H1 (cell line): Measurements from ENCODE around the gene HRH2. TPM values are rescaled to one million over a fixed set of nuclear protein-coding genes. Genes with fewer than 3 reads are reported as not detected.
"Not testable (repeated sequence)": the region's sequence is repeated elsewhere in the genome, so short reads cannot be mapped to it uniquely, and the experiment has no call there.

ENCODE experiments used
- CTCF ChIA-PET: fragments of 300-600 bp; sonication (Branson Sonifier 250); formaldehyde crosslinking; loops from one replicate; lab custom pipeline; 2021; ENCODE audit not compliant: partially characterized antibody; lab: Charles Lee
- POLR2A ChIA-PET: fragments of 300-600 bp; sonication (Branson Sonifier 250); formaldehyde crosslinking; loops from one replicate; lab custom pipeline; 2021; ENCODE audit warnings: inconsistent platforms; ENCODE audit not compliant: partially characterized antibody; lab: Charles Lee
- DNase-seq, 2 experiments: peaks; one replicate each; pipeline versions ENCODE4 v3.0.0 to v3.0.0-alpha.2; 2010 to 2022; ENCODE audit warnings: low spot score in 2 of 2, low read depth in 1 of 2, mixed read lengths in 1 of 2
- FAIRE-seq: peaks from 2 replicates; lab custom pipeline; 2011; peaks lifted over from hg19 to GRCh38; lab: Jason Lieb, UNC
- H2AFZ ChIP-seq: 2 replicates; pipeline ENCODE4 v1.8.1; 2012; ENCODE audit warnings: low read length, inconsistent platforms
- H2AK5ac ChIP-seq: 2 replicates; pipeline ENCODE4 v1.6.1; 2013; ENCODE audit warnings: low read depth, low read length
- H2BK120ac ChIP-seq: replicated peaks from 2 replicates; pipeline ENCODE3; 2013; ENCODE audit warnings: low read depth, low read length, inconsistent platforms
- H2BK12ac ChIP-seq: 2 replicates; pipeline ENCODE4 v1.6.1; 2013; ENCODE audit warnings: low read depth, low read length
- H2BK15ac ChIP-seq: 2 replicates; pipeline ENCODE4 v1.6.1; 2013; ENCODE audit warnings: low read length
- H2BK20ac ChIP-seq: 2 replicates; pipeline ENCODE4 v1.6.1; 2013; ENCODE audit warnings: low read length
- H2BK5ac ChIP-seq: 2 replicates; pipeline ENCODE4 v1.6.1; 2013; ENCODE audit warnings: low read depth, low read length
- H3K14ac ChIP-seq: 2 replicates; pipeline ENCODE4 v1.6.1; 2013; ENCODE audit warnings: inconsistent platforms; ENCODE audit not compliant: insufficient read length
- H3K18ac ChIP-seq: 2 replicates; pipeline ENCODE4 v1.6.1; 2013; ENCODE audit warnings: low read length; ENCODE audit errors: extremely low read depth
- H3K23ac ChIP-seq: 2 replicates; pipeline ENCODE4 v1.6.1; 2013; ENCODE audit warnings: inconsistent platforms; ENCODE audit not compliant: insufficient read length
- H3K23me2 ChIP-seq: 2 replicates; pipeline ENCODE4 v1.6.1; 2013; ENCODE audit warnings: low read depth, low read length
- H3K27ac ChIP-seq: 2 replicates; pipeline ENCODE4 v1.6.1; 2011; ENCODE audit warnings: low read depth, low read length, inconsistent platforms
- H3K27me3 ChIP-seq, 4 experiments: replicated peaks in 1 of 4; 1 replicate in 1 of 4; 2 replicates in 3 of 4; pipeline versions ENCODE4 v1.6.1 to v1.8.1; 2011 to 2013; ENCODE audit warnings: low read length in 3 of 4, mild to moderate bottlenecking in 3 of 4, inconsistent platforms in 2 of 4, mixed read lengths in 2 of 4, moderate library complexity in 1 of 4; ENCODE audit not compliant: control insufficient read depth in 3 of 4, insufficient read depth in 3 of 4; ENCODE audit errors: extremely low read depth in 1 of 4
- H3K36me3 ChIP-seq, 4 experiments: 2 replicates each; pipeline versions ENCODE4 v1.6.1 to v1.8.1; 2011 to 2013; ENCODE audit warnings: mild to moderate bottlenecking in 4 of 4, low read length in 3 of 4, moderate library complexity in 2 of 4, control low read depth in 1 of 4, inconsistent platforms in 1 of 4; ENCODE audit not compliant: insufficient read depth in 4 of 4, control insufficient read depth in 2 of 4
- H3K4ac ChIP-seq: replicated peaks from 2 replicates; pipeline ENCODE3; 2013; ENCODE audit warnings: low read length, low read depth, mixed read lengths, inconsistent platforms; ENCODE audit not compliant: insufficient read length
- H3K4me1 ChIP-seq, 4 experiments: replicated peaks in 1 of 4; 1 replicate in 1 of 4; 2 replicates in 3 of 4; pipeline versions ENCODE4 v1.6.1 to v1.8.1; 2011 to 2013; ENCODE audit warnings: low read length in 3 of 4, inconsistent platforms in 2 of 4, mixed read lengths in 1 of 4; ENCODE audit not compliant: insufficient read depth in 4 of 4, control insufficient read depth in 3 of 4
- H3K4me2 ChIP-seq, 2 experiments: 2 replicates each; pipeline versions ENCODE4 v1.6.1 to v1.8.1; 2011 to 2013; ENCODE audit warnings: low read depth in 2 of 2, low read length in 2 of 2, control low read depth in 1 of 2, inconsistent platforms in 1 of 2, mild to moderate bottlenecking in 1 of 2; ENCODE audit not compliant: insufficient read depth in 1 of 2
- H3K4me3 ChIP-seq, 4 experiments: fragments of 200-600, 300-600 bp in 1 of 4; sonication (generic), shearing (Covaris generic), sonication (Bioruptor Twin) in 1 of 4; 2 replicates each; pipeline versions ENCODE4 v1.5.1 to v1.8.1; 2011 to 2016; ENCODE audit warnings: low read length in 4 of 4, low read depth in 3 of 4, control low read depth in 2 of 4, inconsistent platforms in 2 of 4, mild to moderate bottlenecking in 2 of 4, mixed read lengths in 1 of 4, moderate library complexity in 1 of 4; ENCODE audit not compliant: insufficient read depth in 2 of 4; ENCODE audit errors: extremely low read depth in 1 of 4
- H3K56ac ChIP-seq: replicated peaks from 2 replicates; pipeline ENCODE3; 2013; ENCODE audit warnings: low read depth, mild to moderate bottlenecking, mixed read lengths, low read length, inconsistent platforms; ENCODE audit not compliant: insufficient read length
- H3K79me1 ChIP-seq: 2 replicates; pipeline ENCODE4 v1.6.1; 2013; ENCODE audit warnings: low read depth, low read length, control low read depth
- H3K79me2 ChIP-seq, 2 experiments: 2 replicates each; pipeline versions ENCODE4 v1.6.1 to v1.8.1; 2012 to 2013; ENCODE audit warnings: low read length in 2 of 2, mild to moderate bottlenecking in 2 of 2, inconsistent platforms in 1 of 2; ENCODE audit not compliant: insufficient read depth in 2 of 2, control insufficient read depth in 1 of 2
- H3K9ac ChIP-seq, 4 experiments: replicated peaks in 1 of 4; 1 replicate in 1 of 4; 2 replicates in 3 of 4; pipeline versions ENCODE4 v1.6.1 to v1.8.1; 2011 to 2013; ENCODE audit warnings: low read depth in 3 of 4, low read length in 3 of 4, control low read depth in 2 of 4, mild to moderate bottlenecking in 2 of 4, moderate library complexity in 2 of 4, inconsistent platforms in 1 of 4; ENCODE audit errors: extremely low read depth in 1 of 4
- H3K9me3 ChIP-seq, 2 experiments: 2 replicates each; pipeline versions ENCODE4 v1.6.1 to v1.8.1; 2012 to 2013; ENCODE audit warnings: mild to moderate bottlenecking in 2 of 2, moderate library complexity in 2 of 2, control low read depth in 1 of 2, inconsistent platforms in 1 of 2, low read depth in 1 of 2, low read length in 1 of 2, mixed read lengths in 1 of 2; ENCODE audit not compliant: insufficient read depth in 2 of 2
- H4K20me1 ChIP-seq, 2 experiments: replicated peaks in 1 of 2; 2 replicates each; pipeline versions ENCODE3 to v1.8.1; 2011 to 2013; ENCODE audit warnings: inconsistent platforms in 2 of 2, low read length in 2 of 2, mild to moderate bottlenecking in 1 of 2; ENCODE audit not compliant: insufficient read depth in 2 of 2, control insufficient read depth in 1 of 2
- H4K5ac ChIP-seq: 2 replicates; pipeline ENCODE4 v1.6.1; 2013; ENCODE audit warnings: low read length, low read depth, mixed read lengths, inconsistent platforms; ENCODE audit not compliant: insufficient read length
- H4K8ac ChIP-seq: 2 replicates; pipeline ENCODE4 v1.8.0; 2013; ENCODE audit warnings: mild to moderate bottlenecking, moderate library complexity, low read length, inconsistent platforms; ENCODE audit not compliant: insufficient read depth; ENCODE audit errors: extremely low read depth
- H4K91ac ChIP-seq: replicated peaks from 2 replicates; pipeline ENCODE3; 2013; ENCODE audit warnings: low read length, mixed read lengths, inconsistent platforms; ENCODE audit not compliant: insufficient read length
- KDM5A ChIP-seq: fragments of 200-600 bp; IDR thresholded peaks from 2 replicates; pipeline ENCODE4 v1.7.1; 2012; ENCODE audit warnings: mild to moderate bottlenecking, low read length, inconsistent platforms, mixed read lengths
- WGBS, 2 experiments: shearing (Covaris generic) in 1 of 2; methylation state at CpG; one replicate each; pipeline versions ENCODE4 v1.1.6 to v1.1.7; 2013 to 2015; ENCODE audit warnings: low lambda C conversion rate in 2 of 2, mixed read lengths in 2 of 2, inconsistent platforms in 1 of 2, low coverage in 1 of 2, missing lambda C conversion rate in 1 of 2; ENCODE audit not compliant: insufficient replicate concordance in 2 of 2, insufficient coverage in 1 of 2, insufficient read length in 1 of 2; ENCODE audit errors: extremely low coverage in 1 of 2, missing lambda C conversion rate in 1 of 2; 5-methylcytosine and 5-hydroxymethylcytosine counted together
- polyA plus RNA-seq, 7 experiments: library from polyadenylated mRNA; depleted of rRNA in 3 of 7; stranded (reverse) in 5 of 7; unstranded in 2 of 7; fragments of >200 nt in 5 of 7; fragments of 200-250 nt in 2 of 7; gene quantifications; 1 replicate in 5 of 7; 2 replicates in 1 of 7; 4 replicates in 1 of 7; pipeline versions ENCODE4 v1.2.1 to v1.2.3, GENCODE V29; 2011 to 2013; ENCODE audit warnings: missing spikeins in 2 of 7, mixed read lengths in 2 of 7
- total RNA-seq: library from RNA; stranded (reverse); fragmentation: NEBNext Ultra II Directional; extraction: Animal tissue kit (Norgen Biotek cat#: 25700); gene quantifications from 2 replicates; pipeline ENCODE4 v1.2.1, GENCODE V29; 2021

HRH2 gene
- total and polyA plus RNA-seq, 2 of the 8 experiments (the other 6 are each of a cell fraction or from before 2014, with no cell fraction given): 7.8 to 8.1 TPM

DNA sequence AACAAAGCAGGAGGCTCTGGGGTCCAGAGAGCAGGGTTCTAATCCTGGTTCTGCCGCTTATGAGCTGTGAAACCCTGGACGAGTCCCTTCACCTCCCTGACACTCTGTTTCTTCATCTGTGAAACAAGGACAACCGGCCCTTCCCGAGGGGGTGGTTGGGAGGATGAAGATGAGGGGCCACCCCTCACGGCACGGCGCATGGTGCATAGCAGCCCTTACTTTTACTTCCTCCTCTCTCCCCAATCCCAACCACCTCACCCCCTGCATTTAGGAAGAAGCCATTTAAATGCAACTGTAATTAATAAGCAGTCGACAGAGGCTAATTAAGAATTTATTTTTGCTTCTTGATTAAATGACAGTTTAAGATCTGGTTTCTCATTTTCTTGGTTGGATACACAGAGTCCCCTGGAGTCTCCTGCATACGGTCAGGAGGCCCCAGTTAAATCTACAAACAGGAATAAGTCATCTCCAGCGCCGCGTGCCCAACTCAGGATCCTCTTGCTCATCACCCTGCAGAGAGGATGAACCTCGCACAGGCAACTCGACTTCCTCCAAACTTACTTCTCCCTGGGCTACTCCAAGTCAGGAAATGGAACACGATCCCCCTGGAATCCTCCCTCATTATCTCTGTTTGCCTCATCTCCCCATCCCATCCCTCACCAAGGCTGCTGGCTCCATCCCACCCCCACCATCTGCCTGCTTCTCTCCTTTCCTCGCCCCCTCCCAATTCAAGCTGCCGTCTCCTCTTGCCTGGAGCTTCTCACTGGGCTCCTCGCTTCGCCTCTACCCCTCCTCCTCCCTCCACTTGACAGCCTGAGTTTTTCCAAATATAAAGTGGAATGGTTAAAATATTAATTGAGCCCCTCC lies 95.9 kb downstream of the HRH2 start (continued):
- no peak for TF ChIP-seq KDM5A

GRCh38 chr5:175759991-175760390 lies 102.1 kb downstream of the HRH2 start:
- H3K56ac ChIP-seq, H4K20me1 ChIP-seq, H2BK20ac ChIP-seq, H2BK120ac ChIP-seq, H4K5ac ChIP-seq, H3K4me1 ChIP-seq, H3K79me1 ChIP-seq, H2AFZ ChIP-seq, H3K36me3 ChIP-seq, H2AK5ac ChIP-seq, H4K91ac ChIP-seq, FAIRE-seq, H3K23ac ChIP-seq, H3K9ac ChIP-seq, H3K18ac ChIP-seq, H3K23me2 ChIP-seq, DNase-seq, H2BK5ac ChIP-seq, H4K8ac ChIP-seq, H2BK15ac ChIP-seq, H3K4me2 ChIP-seq, H2BK12ac ChIP-seq, H3K4ac ChIP-seq, H3K79me2 ChIP-seq, POLR2A ChIA-PET, H3K14ac ChIP-seq, H3K27ac ChIP-seq, H3K27me3 ChIP-seq, H3K4me3 ChIP-seq: not testable (repeated sequence)
- CTCF ChIA-PET: interaction anchor here (1.0 to 1.9 kb wide), 2 partner anchors 30 to 41 kb away, joined by 3 to 5 read pairs; no protein-coding TSS in a partner anchor
- peaks cover 2 to 11% of the 10 kb centered on the region in 2 experiments; a peak in 2 of 4 replicates for H3K9me3 ChIP-seq
- WGBS, 2 experiments: 82% methylated on average over 1 of the region's 1 CpG; no CpG with 5 or more reads in 1 of the 2 experiments
